Ovary (tissue), 3 donors: ENCODE data around the gene CRTC2.

ENCODE experiments used
- EP300 ChIP-seq: sonication (generic); formaldehyde crosslinking; IDR thresholded peaks from one replicate; pipeline ENCODE4 v1.6.1; 2017; ENCODE audit warnings: antibody characterized with exemption
- POLR2A ChIP-seq: fragments of 450-650 bp; IDR thresholded peaks from one replicate; pipeline ENCODE4 v1.6.1; 2017; ENCODE audit warnings: antibody characterized with exemption, mild to moderate bottlenecking, moderate library complexity
- TF ChIP-seq, protein P1 (sequence below), 3 donors: fragments of 450-650 bp in 2 of 3; fragments of 200-600 bp in 1 of 3; IDR thresholded peaks; one replicate each; pipeline versions ENCODE4 v1.5.1 to v1.8.0; 2016 to 2022; ENCODE audit warnings: antibody characterized with exemption in 3 of 3, mild to moderate bottlenecking in 1 of 3
- donor health status: DM: no; HTN: no; CAD: no.

GRCh38 chr1:153929981-153930948, 28.1 kb downstream of the CRTC2 start:
- no peak for TF ChIP-seq POLR2A
- TF ChIP-seq, protein P1, sequence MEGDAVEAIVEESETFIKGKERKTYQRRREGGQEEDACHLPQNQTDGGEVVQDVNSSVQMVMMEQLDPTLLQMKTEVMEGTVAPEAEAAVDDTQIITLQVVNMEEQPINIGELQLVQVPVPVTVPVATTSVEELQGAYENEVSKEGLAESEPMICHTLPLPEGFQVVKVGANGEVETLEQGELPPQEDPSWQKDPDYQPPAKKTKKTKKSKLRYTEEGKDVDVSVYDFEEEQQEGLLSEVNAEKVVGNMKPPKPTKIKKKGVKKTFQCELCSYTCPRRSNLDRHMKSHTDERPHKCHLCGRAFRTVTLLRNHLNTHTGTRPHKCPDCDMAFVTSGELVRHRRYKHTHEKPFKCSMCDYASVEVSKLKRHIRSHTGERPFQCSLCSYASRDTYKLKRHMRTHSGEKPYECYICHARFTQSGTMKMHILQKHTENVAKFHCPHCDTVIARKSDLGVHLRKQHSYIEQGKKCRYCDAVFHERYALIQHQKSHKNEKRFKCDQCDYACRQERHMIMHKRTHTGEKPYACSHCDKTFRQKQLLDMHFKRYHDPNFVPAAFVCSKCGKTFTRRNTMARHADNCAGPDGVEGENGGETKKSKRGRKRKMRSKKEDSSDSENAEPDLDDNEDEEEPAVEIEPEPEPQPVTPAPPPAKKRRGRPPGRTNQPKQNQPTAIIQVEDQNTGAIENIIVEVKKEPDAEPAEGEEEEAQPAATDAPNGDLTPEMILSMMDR (IDR thresholded peaks at IDR 0.05), result no peak
- TF ChIP-seq EP300, result no peak
